Tibial nerve (tissue), 4 donors: ENCODE results near the gene STAB2. TPM values are rescaled to one million over a fixed set of nuclear protein-coding genes. Genes with fewer than 3 reads are reported as not detected.

Experiments
- DNase-seq, 2 donors: peaks; one replicate each; pipeline ENCODE4 v3.0.0-alpha.2; 2019; ENCODE audit warnings: low spot score in 2 of 2
- H3K27ac ChIP-seq, 4 donors: fragments of 200-600 bp; sonication (generic) in 3 of 4; one replicate each; pipeline ENCODE4 v1.5.1; 2017 to 2019; ENCODE audit warnings: mild to moderate bottlenecking in 1 of 4
- H3K27me3 ChIP-seq, 2 donors: fragments of 200-600 bp; sonication (generic) in 1 of 2; one replicate each; pipeline versions ENCODE4 v1.5.1 to v1.6.0; 2017 to 2019
- H3K36me3 ChIP-seq, 3 donors: fragments of 200-600 bp; sonication (generic); one replicate each; pipeline ENCODE4 v1.5.1; 2018 to 2019
- H3K4me1 ChIP-seq, 4 donors: fragments of 200-600 bp; sonication (generic) in 3 of 4; one replicate each; pipeline ENCODE4 v1.5.1; 2017 to 2019
- H3K4me3 ChIP-seq, 4 donors: fragments of 200-600 bp; sonication (generic) in 3 of 4; one replicate each; pipeline ENCODE4 v1.5.1; 2017 to 2019; ENCODE audit warnings: mild to moderate bottlenecking in 1 of 4, moderate library complexity in 1 of 4
- H3K9me3 ChIP-seq, 4 donors: fragments of 200-600 bp; sonication (generic) in 3 of 4; one replicate each; pipeline ENCODE4 v1.5.1; 2017 to 2019
- CTCF ChIP-seq, 5 experiments: fragments of 200-600 bp in 3 of 5; fragments of 450-650 bp in 2 of 5; sonication (generic) in 3 of 5; IDR thresholded peaks; one replicate each; pipeline ENCODE4 v1.5.1; 2016 to 2019; ENCODE audit warnings: antibody characterized with exemption in 5 of 5, mild to moderate bottlenecking in 3 of 5, moderate library complexity in 2 of 5
- EP300 ChIP-seq, 2 donors: sonication (generic); formaldehyde crosslinking; IDR thresholded peaks; one replicate each; pipeline ENCODE4 v1.6.1; 2017; ENCODE audit warnings: antibody characterized with exemption in 2 of 2, mild to moderate bottlenecking in 1 of 2
- POLR2A ChIP-seq, 2 donors: fragments of 450-650 bp; IDR thresholded peaks; one replicate each; pipeline ENCODE4 v1.6.1; 2017; ENCODE audit warnings: antibody characterized with exemption in 2 of 2, mild to moderate bottlenecking in 2 of 2, moderate library complexity in 2 of 2
- WGBS, 2 donors: methylation state at CpG; one replicate each; pipeline ENCODE4 v1.1.5; 2018; 5-methylcytosine and 5-hydroxymethylcytosine counted together
- total RNA-seq, 4 donors: library from RNA; depleted of rRNA; stranded (reverse); fragments of >200 nt; gene quantifications; one replicate each; pipeline ENCODE4 v1.1.0, GENCODE V29; 2016

Gene STAB2
- total RNA-seq, 4 donors from 2014 or later, result 0.20 TPM; not detected in 3

GRCh38 chr12:103690426-103690825, 103.4 kb downstream of the STAB2 start:
- no peaks in the 10 kb centered on the region for H3K4me1 ChIP-seq
- no peak for DNase-seq
- TF ChIP-seq EP300 (IDR thresholded peaks at IDR 0.05) (no peak), POLR2A (IDR thresholded peaks at IDR 0.05) (no peak), CTCF (IDR thresholded peaks at IDR 0.05) (no peak)
- H3K27me3 ChIP-seq, result no peaks in the 10 kb centered on the region
- H3K4me3 ChIP-seq, result no peak overlapping the region
- H3K36me3 ChIP-seq, result no peaks in the 10 kb centered on the region
- WGBS, 2 donors, result 84 to 85% methylated on average over 2 of the region's 2 CpGs
- H3K9me3 ChIP-seq, result no peaks in the 10 kb centered on the region
- no peak overlapping the region for H3K27ac ChIP-seq

- no peaks in the 10 kb centered on the region for H3K4me1 ChIP-seq
- no peak overlapping the region for H3K4me3 ChIP-seq
- H3K36me3 ChIP-seq, result no peaks in the 10 kb centered on the region
- no peaks in the 10 kb centered on the region for H3K27me3 ChIP-seq
- TF ChIP-seq EP300 (IDR thresholded peaks at IDR 0.05), result no peak
- no peak for TF ChIP-seq POLR2A (IDR thresholded peaks at IDR 0.05)
- no peak for TF ChIP-seq CTCF (IDR thresholded peaks at IDR 0.05)
- H3K27ac ChIP-seq, result no peak overlapping the region
- no peaks in the 10 kb centered on the region for H3K9me3 ChIP-seq
- no peak for DNase-seq
- 84% methylated on average over 3 of the region's 3 CpGs for WGBS, 2 donors
Observed at GRCh38 chr12:103691063-103691462, 104.0 kb downstream of the STAB2 start.

- H3K36me3 ChIP-seq, result no peaks in the 10 kb centered on the region
- H3K9me3 ChIP-seq, result no peaks in the 10 kb centered on the region
- WGBS, 2 donors, result 87 to 90% methylated on average over 5 of the region's 5 CpGs
- TF ChIP-seq CTCF (IDR thresholded peaks at IDR 0.05), result no peak
- no peak for TF ChIP-seq EP300 (IDR thresholded peaks at IDR 0.05)
- TF ChIP-seq POLR2A (IDR thresholded peaks at IDR 0.05), result no peak
- no peak overlapping the region for H3K27ac ChIP-seq
- no peak for DNase-seq
- no peak overlapping the region for H3K4me3 ChIP-seq
- H3K27me3 ChIP-seq, result no peaks in the 10 kb centered on the region
- H3K4me1 ChIP-seq, result no peaks in the 10 kb centered on the region
Observed at GRCh38 chr12:103696101-103696500, 109.0 kb downstream of the STAB2 start.

- Histone ChIP-seq H3K4me3 (no peak overlapping the region), H3K27me3 (no peaks in the 10 kb centered on the region), H3K27ac (no peak overlapping the region), H3K4me1 (no peaks in the 10 kb centered on the region), H3K36me3 (no peaks in the 10 kb centered on the region), H3K9me3 (no peaks in the 10 kb centered on the region)
- 76 to 79% methylated on average over 9 of the region's 9 CpGs for WGBS, 2 donors
- no peak for DNase-seq
- TF ChIP-seq POLR2A (IDR thresholded peaks at IDR 0.05) (no peak), EP300 (IDR thresholded peaks at IDR 0.05) (no peak), CTCF (IDR thresholded peaks at IDR 0.05) (no peak)
Observed at GRCh38 chr12:103697971-103698751, 111.1 kb downstream of the STAB2 start.

- DNase-seq, result no peak
- Histone ChIP-seq H3K27ac (no peak overlapping the region), H3K27me3 (no peaks in the 10 kb centered on the region), H3K9me3 (peaks cover 0 to 3% (median 0%) of the 10 kb centered on the region in 4 donors), H3K4me3 (no peak overlapping the region), H3K4me1 (no peaks in the 10 kb centered on the region), H3K36me3 (no peaks in the 10 kb centered on the region)
- TF ChIP-seq POLR2A (IDR thresholded peaks at IDR 0.05), result no peak
- no peak for TF ChIP-seq EP300 (IDR thresholded peaks at IDR 0.05)
- no peak for TF ChIP-seq CTCF (IDR thresholded peaks at IDR 0.05)
- 75 to 77% methylated on average over 9 of the region's 9 CpGs for WGBS, 2 donors
Observed at GRCh38 chr12:103698752-103699560, 111.9 kb downstream of the STAB2 start.
